Astrocyte of the cerebellum (primary cell): ENCODE results near the gene RHNO1.

Source experiments
- DNase-seq: peaks from one replicate; pipeline ENCODE4 v3.0.0-alpha.2; 2011; ENCODE audit warnings: low read depth
- H3K4me3 ChIP-seq: 2 replicates; pipeline ENCODE4 v1.5.1; 2011; ENCODE audit warnings: mild to moderate bottlenecking, low read depth, low read length, moderate library complexity
- CTCF ChIP-seq: IDR thresholded peaks from 2 replicates; pipeline ENCODE4 v1.5.1; 2012; ENCODE audit warnings: low read length, low read depth, moderate library complexity, mild to moderate bottlenecking; ENCODE audit errors: missing control alignments
- in situ Hi-C: cut with HindIII; loops from 2 replicates; pipeline ENCODE4 v1.10.0; 2017; ENCODE audit warnings: low sequenced_read_pairs

Gene RHNO1

GRCh38 chr12:2877047-2877952, at the start of gene RHNO1, which contains the start of gene FOXM1:
TSS of gene RHNO1 (plus strand) at chr12:2877223. CDS start at chr12:2885367, 8,144 bp downstream.
TSS of gene FOXM1 (minus strand) at chr12:2877174. CDS start at chr12:2874478, 2,696 bp downstream.
- DNase-seq: peak; percentile 83
- in situ Hi-C loops: no loop called here
- peak within 1 kb of the TSS; percentile 75 for H3K4me3 ChIP-seq
- peak; percentile 20 for TF ChIP-seq CTCF

- no peak overlapping the region for H3K4me3 ChIP-seq
- no peak for DNase-seq
- no peak for TF ChIP-seq CTCF
- in situ Hi-C loops: no loop called here
Observed at GRCh38 chr12:2829275-2829674, 47.7 kb upstream of the RHNO1 start.

- no peak overlapping the region for H3K4me3 ChIP-seq
- no peak for TF ChIP-seq CTCF
- in situ Hi-C loops: no loop called here
- no peak for DNase-seq
Observed at GRCh38 chr12:2832550-2833127, 44.4 kb upstream of the RHNO1 start.

- no peak overlapping the region for H3K4me3 ChIP-seq
- in situ Hi-C loops: no loop called here
- TF ChIP-seq CTCF: no peak
- no peak for DNase-seq
Observed at GRCh38 chr12:2833327-2833726, 43.7 kb upstream of the RHNO1 start.

- in situ Hi-C loops: no loop called here
- DNase-seq: no peak
- no peak for TF ChIP-seq CTCF
- H3K4me3 ChIP-seq: no peak overlapping the region
Observed at GRCh38 chr12:2833810-2834209, 43.2 kb upstream of the RHNO1 start.

- no peak within 1 kb of the TSS for H3K4me3 ChIP-seq
- TF ChIP-seq CTCF: peak; percentile 28
- no peak for DNase-seq
- in situ Hi-C loops: no loop called here
Observed at GRCh38 chr12:2834581-2835491, 42.2 kb upstream of the RHNO1 start, which contains the start of gene NRIP2. TSS of gene NRIP2 (minus strand) at chr12:2835035. CDS start at chr12:2834983, 52 bp downstream.
